ENCODE data around the gene PTPRK. TPM values are rescaled to one million over a fixed set of nuclear protein-coding genes. Genes with fewer than 3 reads are reported as not detected.

PTPRK gene
- total and polyA plus RNA-seq, 10 of the 15 experiments (the other 5 are each of a cell fraction or from before 2014, with no cell fraction given): 0.23 to 1.9 (median 0.55) TPM

- Histone ChIP-seq H4K20me1 (ENCODE audit: control insufficient read depth, insufficient read depth) (no peaks in the 10 kb centered on the region), H3K27ac (ENCODE audit: control insufficient read depth, insufficient read depth) (no peak overlapping the region), H3K9ac (ENCODE audit: control insufficient read depth, insufficient read depth, low read length) (no peak overlapping the region), H3K27me3 (replicated peaks in 1 of 2; ENCODE audit: control insufficient read depth in 2 of 2, insufficient read depth in 2 of 2, low read length in 1 of 2) (no peaks in the 10 kb centered on the region), H2AFZ (ENCODE audit: control insufficient read depth, low read depth, low read length) (no peak overlapping the region), H3K4me3 (no peak overlapping the region), H3K4me1 (ENCODE audit: control insufficient read depth, insufficient read depth, low read length) (no peaks in the 10 kb centered on the region), H3K9me3 (replicated peaks; ENCODE audit: control insufficient read depth, insufficient read depth, low read length) (no peaks in the 10 kb centered on the region), H3K79me2 (ENCODE audit: control insufficient read depth, insufficient read depth, low read length) (no peaks in the 10 kb centered on the region), H3K4me2 (ENCODE audit: control insufficient read depth, insufficient read depth) (no peak overlapping the region), H3K36me3 (ENCODE audit: control insufficient read depth in 2 of 2, insufficient read depth in 2 of 2, low read length in 1 of 2) (no peaks in the 10 kb centered on the region)
- ChIA-PET CTCF (no interaction called here), RAD21 (ENCODE audit: unreplicated experiment) (no interaction called here), POLR2A (no interaction called here), SMC1A (ENCODE audit: uncharacterized antibody, unreplicated experiment) (interaction anchor here (1.1 kb wide), 1 partner anchor 114 kb away, joined by 3 read pairs; no protein-coding TSS in a partner anchor)
- ATAC-seq: no peak
- no peak for DNase-seq (ENCODE audit: low read depth, low spot score)
- no peak for FAIRE-seq
- intact Hi-C loops (cut with micrococcal nuclease; ENCODE audit: unreplicated experiment) (no loop called here), in situ Hi-C loops (cut with MboI) (no loop called here)
- 17% methylated on average over 3 of the region's 3 CpGs for WGBS (ENCODE audit: insufficient coverage, insufficient replicate concordance, low lambda C conversion rate, missing lambda C conversion rate)
- no TSS peak for BruUV-seq (replicated peaks)
- TF ChIP-seq CUX1 (IDR thresholded peaks at IDR 0.05; ENCODE audit: insufficient replicate concordance, low read depth, low read length): no peak
- TF ChIP-seq MEF2A (IDR thresholded peaks at IDR 0.05; ENCODE audit: insufficient read depth, low read depth, low read length): no peak
- no peak for TF ChIP-seq FOXM1 (IDR thresholded peaks at IDR 0.05; ENCODE audit: low read depth, low read length)
- TF ChIP-seq CREM (IDR thresholded peaks at IDR 0.05; ENCODE audit: low read depth): no peak
- TF ChIP-seq FOS (IDR thresholded peaks at IDR 0.05; ENCODE audit: borderline replicate concordance, extremely low read depth, insufficient read length): no peak
- TF ChIP-seq SIN3A (IDR thresholded peaks at IDR 0.05; ENCODE audit: low read depth, low read length): no peak
- no peak for TF ChIP-seq CHD2 (IDR thresholded peaks at IDR 0.05; ENCODE audit: borderline replicate concordance, low read depth, low read length)
- TF ChIP-seq PAX5 (IDR thresholded peaks at IDR 0.05; ENCODE audit: borderline replicate concordance, low read depth, low read length): no peak
- no peak for TF ChIP-seq BMI1 (IDR thresholded peaks at IDR 0.05; ENCODE audit: borderline replicate concordance)
- TF ChIP-seq USF1 (IDR thresholded peaks at IDR 0.05; ENCODE audit: borderline replicate concordance, extremely low read length, insufficient read depth, low read depth, low read length): no peak
- TF ChIP-seq PBX3 (IDR thresholded peaks at IDR 0.05; ENCODE audit: insufficient replicate concordance, low read depth, low read length): no peak
- TF ChIP-seq IRF3 (IDR thresholded peaks at IDR 0.05): no peak
- no peak for TF ChIP-seq RAD51 (IDR thresholded peaks at IDR 0.05)
Observed at GRCh38 chr6:128065072-128065471, 455.3 kb downstream of the PTPRK start.

All from GM12878 (cell line).